GM20000 (cell line): ENCODE measurements around the gene HERPUD1.

Experiments
- DNase-seq: peaks from one replicate; pipeline ENCODE4 v3.0.0; 2012; ENCODE audit warnings: low spot score
- CTCF ChIP-seq: IDR thresholded peaks from 2 replicates; pipeline ENCODE4 v1.5.1; 2012; ENCODE audit warnings: mild to moderate bottlenecking, control low read depth; ENCODE audit errors: extremely low read depth, missing control alignments

Gene HERPUD1

GRCh38 chr16:56888806-56889205 is 43.1 kb upstream of the HERPUD1 start:
- peak; percentile 75 for DNase-seq
- TF ChIP-seq CTCF = no peak

- no peak for DNase-seq
- TF ChIP-seq CTCF = no peak
These were observed 42.7 kb upstream of the HERPUD1 start for GRCh38 chr16:56889206-56889605.

GRCh38 chr16:56891685-56892084 is 40.3 kb upstream of the HERPUD1 start:
- DNase-seq = no peak
- TF ChIP-seq CTCF = no peak

GRCh38 chr16:56892705-56893104 is 39.2 kb upstream of the HERPUD1 start:
- no peak for DNase-seq
- TF ChIP-seq CTCF = no peak

- no peak for TF ChIP-seq CTCF
These were observed 37.5 kb upstream of the HERPUD1 start for GRCh38 chr16:56894331-56894917.

GRCh38 chr16:56895813-56896212 is 36.1 kb upstream of the HERPUD1 start:
- no peak for DNase-seq
- no peak for TF ChIP-seq CTCF

More at GRCh38 chr16:56894331-56894917, 37.5 kb upstream of the HERPUD1 start:
- DNase-seq = no peak

- TF ChIP-seq CTCF = no peak
- DNase-seq = no peak
These were observed 35.7 kb upstream of the HERPUD1 start for GRCh38 chr16:56896244-56896643.
